ENCODE data around the gene KHDC3L.

The KHDC3L gene

GRCh38 chr6:73362358-73362757 is at the start of gene KHDC3L:
KHDC3L (plus strand) TSS chr6:73362658; CDS start chr6:73362730, 72 bp downstream.
- DNase-seq (ENCODE audit: low read depth in 2 of 2), result no peak

DNA sequence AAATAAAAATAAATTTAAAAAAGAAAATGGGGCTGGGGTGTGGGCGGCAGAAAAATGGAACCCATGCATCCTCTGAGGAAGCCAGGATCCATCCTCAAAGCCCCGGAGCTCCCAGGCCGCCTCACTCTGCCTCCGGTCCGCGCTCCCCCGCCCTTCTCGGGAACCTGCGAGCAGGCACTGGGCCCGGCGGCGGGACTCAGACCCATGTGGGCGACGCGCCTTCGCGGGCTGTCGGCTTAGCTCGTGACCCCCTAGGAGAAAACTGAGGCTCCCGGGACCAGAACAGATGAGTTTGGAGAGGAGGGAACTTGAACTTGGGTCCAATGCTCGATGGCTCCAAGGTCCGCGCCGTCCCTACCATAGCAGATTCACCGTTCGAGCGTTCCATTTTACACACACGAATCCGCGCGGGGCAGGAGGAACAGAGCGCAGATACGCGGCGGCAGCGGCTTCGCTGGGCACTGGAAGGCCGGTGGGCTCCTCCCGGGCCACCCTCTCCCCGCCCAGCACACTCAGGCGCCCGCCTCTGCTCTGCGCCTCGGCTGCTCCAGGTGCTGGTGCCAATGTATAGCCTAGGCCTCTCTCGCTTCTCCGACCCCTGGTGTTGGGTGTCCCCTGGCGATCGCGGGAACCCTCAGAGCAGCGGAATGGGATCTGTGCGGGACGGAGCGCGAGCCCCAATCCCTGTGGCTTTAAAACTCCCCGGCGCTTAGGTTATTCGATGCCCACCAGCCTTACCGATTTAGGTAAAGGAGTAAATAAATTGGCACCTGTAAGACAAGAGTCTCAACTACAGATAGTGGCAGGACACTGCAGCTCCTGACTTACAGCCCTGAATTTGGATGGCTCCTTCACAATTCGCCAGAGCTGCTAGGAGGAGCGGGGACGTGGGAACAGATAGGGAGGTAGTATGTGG is 47.6 kb upstream of the KHDC3L start:
- DNase-seq (ENCODE audit: low read depth in 2 of 2), result no peak

DNA sequence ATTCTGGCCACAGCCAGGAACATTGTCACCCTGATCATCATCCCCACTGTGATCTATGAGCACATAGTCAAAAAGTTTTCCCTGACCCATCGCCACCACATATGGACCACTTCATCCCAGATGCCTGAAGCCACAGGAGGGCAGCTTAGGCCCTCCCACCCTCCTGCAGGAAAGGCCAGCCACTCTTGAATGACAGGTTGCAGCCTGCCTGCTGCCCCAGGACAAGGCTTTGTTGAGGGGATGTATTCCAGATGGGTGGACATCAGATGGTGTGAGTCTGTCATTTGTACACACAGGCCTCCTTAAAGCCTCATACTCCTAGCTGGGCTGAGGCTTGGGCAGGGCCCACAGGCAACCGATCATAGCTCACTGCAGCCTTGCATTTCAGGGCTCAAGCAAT is 39.1 kb upstream of the KHDC3L start:
- no peak for DNase-seq (ENCODE audit: low read depth in 2 of 2)

DNA sequence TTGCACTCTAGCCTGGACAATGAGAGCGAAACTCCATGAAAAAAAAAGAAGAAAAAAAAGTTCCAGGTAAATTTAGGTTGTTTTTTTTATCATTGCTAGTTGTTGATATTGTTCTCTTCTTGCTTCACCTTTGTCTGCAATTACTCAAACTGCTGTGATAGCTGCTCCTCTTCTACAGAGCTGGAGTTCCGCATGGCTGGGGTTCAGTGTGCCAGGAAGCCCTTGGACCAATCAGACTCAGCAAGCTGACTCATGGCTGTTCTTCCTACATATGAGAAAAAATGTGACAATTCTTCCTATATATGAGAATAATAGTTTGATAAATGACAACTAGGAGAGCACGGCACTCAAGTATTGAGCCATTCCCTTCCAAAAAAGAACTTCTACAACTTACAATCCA is 36.8 kb upstream of the KHDC3L start:
- DNase-seq (ENCODE audit: low read depth in 2 of 2), result no peak

GRCh38 chr6:73328790-73329189 is 33.7 kb upstream of the KHDC3L start:
- DNase-seq (ENCODE audit: low read depth in 2 of 2), result no peak

- DNase-seq (ENCODE audit: low read depth in 2 of 2), result no peak
Measured at GRCh38 chr6:73329201-73329600, 33.3 kb upstream of the KHDC3L start.

- no peak for DNase-seq (ENCODE audit: low read depth in 2 of 2)
Measured at GRCh38 chr6:73339340-73339739, 23.1 kb upstream of the KHDC3L start.

- no peak for DNase-seq (ENCODE audit: low read depth in 2 of 2)
Measured at GRCh38 chr6:73340048-73340447, 22.4 kb upstream of the KHDC3L start.

GRCh38 chr6:73341335-73341734 is 21.1 kb upstream of the KHDC3L start:
- no peak for DNase-seq (ENCODE audit: low read depth in 2 of 2)

- no peak for DNase-seq (ENCODE audit: low read depth in 2 of 2)
Measured at GRCh38 chr6:73342174-73342573, 20.3 kb upstream of the KHDC3L start.

GRCh38 chr6:73343164-73343563 is 19.3 kb upstream of the KHDC3L start:
- no peak for DNase-seq (ENCODE audit: low read depth in 2 of 2)

DNA sequence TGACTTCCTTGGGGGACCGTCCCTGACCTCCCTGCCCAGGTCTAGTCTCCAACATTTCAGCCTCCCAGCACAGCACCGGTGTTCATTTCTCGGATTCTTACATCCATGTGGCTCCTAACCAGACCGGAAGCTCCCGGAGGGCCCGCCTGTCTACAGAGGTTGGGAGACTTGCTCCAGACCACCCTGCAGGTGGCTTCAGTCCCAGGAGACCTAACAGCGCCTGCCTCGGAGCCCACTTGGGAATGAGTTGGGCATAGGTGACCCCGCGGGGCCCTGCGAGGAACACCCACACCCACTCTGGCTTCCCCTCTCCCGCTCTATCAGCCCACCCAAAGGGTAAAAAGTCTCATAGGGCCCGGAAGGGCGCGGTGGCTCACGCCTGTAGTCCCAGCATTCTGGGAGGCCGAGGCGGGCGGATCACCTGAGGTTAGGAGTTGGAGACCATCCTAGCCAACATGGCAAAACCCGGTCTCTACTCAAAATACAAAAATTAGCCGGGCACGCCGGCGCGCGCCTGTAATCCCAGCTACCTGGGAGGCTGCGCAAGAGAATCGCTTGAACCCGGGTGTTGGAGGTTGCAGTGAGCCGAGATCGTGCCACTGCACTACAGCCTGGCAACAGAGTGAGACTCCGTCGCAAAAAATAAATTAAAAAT is 13.8 kb upstream of the KHDC3L start:
- DNase-seq (ENCODE audit: low read depth in 2 of 2), result no peak

DNA sequence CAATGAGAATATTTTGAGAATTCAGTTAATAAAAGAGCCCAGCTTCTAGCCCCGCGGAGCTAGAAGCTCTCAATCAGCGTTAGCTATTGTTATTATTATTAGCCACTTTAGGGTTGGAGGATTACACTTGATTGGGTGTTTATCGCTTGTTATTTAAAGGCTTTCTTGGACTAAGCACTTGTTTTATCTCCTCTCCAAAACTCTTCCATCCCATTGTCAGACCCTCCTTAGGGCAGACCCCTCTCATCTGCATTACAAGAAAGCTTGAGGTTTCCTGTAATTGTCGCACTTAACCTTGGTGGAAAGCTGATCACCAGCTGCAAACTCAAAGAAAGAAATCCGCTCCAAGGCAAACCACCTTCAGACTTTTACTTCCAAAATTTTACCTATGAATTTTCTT is 13.1 kb upstream of the KHDC3L start:
- no peak for DNase-seq (ENCODE audit: low read depth in 2 of 2)

- DNase-seq (ENCODE audit: low read depth in 2 of 2), result no peak
Measured at GRCh38 chr6:73353636-73354593, 8.5 kb upstream of the KHDC3L start, which contains the start of gene DPPA5. DPPA5 (minus strand) TSS chr6:73354276; CDS start chr6:73354225, 51 bp downstream.

GRCh38 chr6:73362869-73363536 is 545 bp downstream of the KHDC3L start:
- no peak for DNase-seq (ENCODE audit: low read depth in 2 of 2)

DNA sequence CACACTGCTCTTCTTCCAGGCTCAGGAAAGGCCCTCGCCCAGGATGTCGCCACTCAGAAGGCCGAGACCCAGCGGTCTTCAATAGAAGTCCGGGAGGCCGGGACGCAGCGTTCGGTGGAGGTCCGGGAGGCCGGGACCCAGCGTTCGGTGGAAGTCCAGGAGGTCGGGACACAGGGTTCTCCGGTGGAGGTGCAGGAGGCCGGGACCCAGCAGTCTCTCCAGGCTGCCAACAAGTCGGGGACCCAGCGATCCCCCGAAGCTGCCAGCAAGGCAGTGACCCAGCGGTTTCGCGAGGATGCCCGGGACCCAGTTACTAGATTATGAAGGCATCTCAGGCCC is 1.0 kb downstream of the KHDC3L start:
- DNase-seq (ENCODE audit: low read depth in 2 of 2), result no peak

DNA sequence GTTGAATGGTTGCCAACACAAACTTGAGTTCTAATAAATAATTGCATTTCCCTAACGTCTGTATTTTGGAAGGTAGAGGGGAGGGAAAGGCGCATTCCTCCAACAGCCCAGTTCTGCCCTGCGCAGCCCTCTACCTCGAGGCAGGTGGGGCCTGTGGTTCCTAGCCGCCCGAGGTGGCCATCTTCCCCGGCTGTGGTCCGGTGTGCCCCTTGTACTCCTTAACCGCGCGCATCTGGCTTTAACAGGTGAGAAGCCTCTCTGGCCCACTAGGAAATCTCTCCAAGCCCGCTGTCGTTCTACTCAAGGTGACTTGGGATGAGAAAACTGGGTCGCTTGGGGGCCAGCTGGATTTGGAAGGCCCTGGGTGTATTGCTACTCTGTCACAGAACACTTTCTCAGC is 1.7 kb downstream of the KHDC3L start:
- DNase-seq (ENCODE audit: low read depth in 2 of 2), result no peak

GRCh38 chr6:73364549-73364948 is 2.1 kb downstream of the KHDC3L start:
- DNase-seq (ENCODE audit: low read depth in 2 of 2), result no peak

GRCh38 chr6:73367761-73368355 is 5.4 kb downstream of the KHDC3L start:
- no peak for DNase-seq (ENCODE audit: low read depth in 2 of 2)

- no peak for DNase-seq (ENCODE audit: low read depth in 2 of 2)
Measured at GRCh38 chr6:73368675-73369074, 6.2 kb downstream of the KHDC3L start.

DNA sequence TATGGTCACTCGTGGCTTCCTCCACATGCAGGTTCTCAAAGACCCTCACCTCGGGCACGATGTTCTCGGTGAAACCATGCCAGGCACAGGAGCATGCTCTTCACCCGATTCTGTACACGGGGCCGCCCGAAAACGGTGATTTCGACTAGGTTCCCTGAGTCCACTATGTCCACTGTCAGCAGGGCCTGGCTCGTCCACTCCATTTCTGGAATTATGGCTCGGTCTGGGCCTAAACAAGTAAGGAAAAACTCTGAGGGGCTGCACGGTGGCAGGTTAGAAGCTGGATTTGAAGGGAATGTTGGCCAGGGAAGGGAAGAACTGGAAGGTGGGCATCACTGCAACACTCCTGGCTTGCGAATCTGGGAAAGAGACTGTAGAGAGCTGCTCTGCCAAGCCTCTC is 6.7 kb downstream of the KHDC3L start:
- no peak for DNase-seq (ENCODE audit: low read depth in 2 of 2)

All from stimulated activated CD4-positive, alpha-beta T cell treated with anti-CD3 and anti-CD28 coated beads, Interleukin-1b, Interleukin-23, amount 100 ng/mL, for 1 hour (primary cell).